Measurements from ENCODE around the gene CPAMD8. TPM values are rescaled to one million over a fixed set of nuclear protein-coding genes. Genes with fewer than 3 reads are reported as not detected.
A peak's percentile ranks its signal among the peaks of the same experiment; 100 is the strongest.
"Not testable (repeated sequence)": the region's sequence is repeated elsewhere in the genome, so short reads cannot be mapped to it uniquely, and the experiment has no call there.

Gene CPAMD8
- total RNA-seq, 1 experiment from 2014 or later, result 0.11 TPM

- no peak for DNase-seq (ENCODE audit: low read depth, low spot score)
- in situ Hi-C loops (cut with HindIII; ENCODE audit: low pct_unique_long_range_greater_than_20kb, low sequenced_read_pairs), result no loop called here
Observed at GRCh38 chr19:16970821-16971220, 55.8 kb downstream of the CPAMD8 start.

GRCh38 chr19:16969135-16969534, 57.5 kb downstream of the CPAMD8 start:
- in situ Hi-C loops (cut with HindIII; ENCODE audit: low pct_unique_long_range_greater_than_20kb, low sequenced_read_pairs), result no loop called here
- DNase-seq (ENCODE audit: low read depth, low spot score), result peak; percentile 74

GRCh38 chr19:16960996-16961822, 65.4 kb downstream of the CPAMD8 start:
- in situ Hi-C loops (cut with HindIII; ENCODE audit: low pct_unique_long_range_greater_than_20kb, low sequenced_read_pairs); DNase-seq (ENCODE audit: low read depth, low spot score): not testable (repeated sequence)

- DNase-seq (ENCODE audit: low read depth, low spot score); in situ Hi-C loops (cut with HindIII; ENCODE audit: low pct_unique_long_range_greater_than_20kb, low sequenced_read_pairs): not testable (repeated sequence)
Observed at GRCh38 chr19:16958277-16958676, 68.3 kb downstream of the CPAMD8 start.

- no peak for DNase-seq (ENCODE audit: low read depth, low spot score)
- in situ Hi-C loops (cut with HindIII; ENCODE audit: low pct_unique_long_range_greater_than_20kb, low sequenced_read_pairs), result no loop called here
Observed at GRCh38 chr19:16957855-16958254, 68.8 kb downstream of the CPAMD8 start.

GRCh38 chr19:16957151-16957701, 69.4 kb downstream of the CPAMD8 start:
- DNase-seq (ENCODE audit: low read depth, low spot score), result no peak
- in situ Hi-C loops (cut with HindIII; ENCODE audit: low pct_unique_long_range_greater_than_20kb, low sequenced_read_pairs), result no loop called here

- in situ Hi-C loops (cut with HindIII; ENCODE audit: low pct_unique_long_range_greater_than_20kb, low sequenced_read_pairs), result no loop called here
- DNase-seq (ENCODE audit: low read depth, low spot score), result no peak
Observed at GRCh38 chr19:16955161-16955560, 71.4 kb downstream of the CPAMD8 start.

GRCh38 chr19:16952046-16952445, 74.6 kb downstream of the CPAMD8 start:
- in situ Hi-C loops (cut with HindIII; ENCODE audit: low pct_unique_long_range_greater_than_20kb, low sequenced_read_pairs), result no loop called here
- DNase-seq (ENCODE audit: low read depth, low spot score), result no peak

GRCh38 chr19:16951529-16951928, 75.1 kb downstream of the CPAMD8 start:
- DNase-seq (ENCODE audit: low read depth, low spot score), result no peak
- in situ Hi-C loops (cut with HindIII; ENCODE audit: low pct_unique_long_range_greater_than_20kb, low sequenced_read_pairs), result no loop called here

- in situ Hi-C loops (cut with HindIII; ENCODE audit: low pct_unique_long_range_greater_than_20kb, low sequenced_read_pairs), result no loop called here
- DNase-seq (ENCODE audit: low read depth, low spot score), result no peak
Observed at GRCh38 chr19:16949496-16950023, 77.0 kb downstream of the CPAMD8 start.

- in situ Hi-C loops (cut with HindIII; ENCODE audit: low pct_unique_long_range_greater_than_20kb, low sequenced_read_pairs), result no loop called here
- DNase-seq (ENCODE audit: low read depth, low spot score), result no peak
Observed at GRCh38 chr19:16946951-16947940, 79.4 kb downstream of the CPAMD8 start.

GRCh38 chr19:16945762-16946465, 80.7 kb downstream of the CPAMD8 start:
- no peak for DNase-seq (ENCODE audit: low read depth, low spot score)
- in situ Hi-C loops (cut with HindIII; ENCODE audit: low pct_unique_long_range_greater_than_20kb, low sequenced_read_pairs), result no loop called here

- in situ Hi-C loops (cut with HindIII; ENCODE audit: low pct_unique_long_range_greater_than_20kb, low sequenced_read_pairs), result no loop called here
Observed at GRCh38 chr19:16945364-16945714, 81.3 kb downstream of the CPAMD8 start.

GRCh38 chr19:16944626-16945363, 81.8 kb downstream of the CPAMD8 start:
- in situ Hi-C loops (cut with HindIII; ENCODE audit: low pct_unique_long_range_greater_than_20kb, low sequenced_read_pairs), result no loop called here
- no peak for DNase-seq (ENCODE audit: low read depth, low spot score)

More at GRCh38 chr19:16945364-16945714, 81.3 kb downstream of the CPAMD8 start:
- DNase-seq (ENCODE audit: low read depth, low spot score), result no peak

GRCh38 chr19:16943942-16944625, 82.5 kb downstream of the CPAMD8 start:
- no peak for DNase-seq (ENCODE audit: low read depth, low spot score)
- in situ Hi-C loops (cut with HindIII; ENCODE audit: low pct_unique_long_range_greater_than_20kb, low sequenced_read_pairs), result no loop called here

- DNase-seq (ENCODE audit: low read depth, low spot score); in situ Hi-C loops (cut with HindIII; ENCODE audit: low pct_unique_long_range_greater_than_20kb, low sequenced_read_pairs): not testable (repeated sequence)
Observed at GRCh38 chr19:16943090-16943489, 83.5 kb downstream of the CPAMD8 start.
